Medulla oblongata (tissue), 1 donor: ENCODE results near the gene COL12A1.

Experiments
- DNase-seq: peaks from one replicate; pipeline ENCODE4 v3.0.0-alpha.2; 2015; ENCODE audit errors: extremely low spot score

The COL12A1 gene

DNA sequence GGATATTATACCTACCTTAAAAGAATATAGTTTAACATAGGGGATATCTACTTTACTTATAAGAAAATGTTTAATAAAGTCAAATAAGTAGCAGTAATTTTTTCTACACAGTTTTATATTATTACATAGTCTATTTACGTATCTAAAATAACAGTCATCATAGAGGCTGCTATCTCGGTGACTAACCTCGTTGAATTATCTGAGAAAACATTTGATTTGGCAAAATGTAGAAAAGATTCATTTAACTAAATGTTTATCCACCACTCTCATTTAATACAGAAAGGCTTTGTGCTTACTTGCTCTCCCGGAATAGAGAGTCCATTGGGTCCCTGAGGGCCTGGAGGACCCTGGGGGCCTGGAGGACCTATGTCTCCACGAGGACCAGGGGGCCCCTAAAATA is 103.6 kb downstream of the COL12A1 start:
- no peak for DNase-seq

DNA sequence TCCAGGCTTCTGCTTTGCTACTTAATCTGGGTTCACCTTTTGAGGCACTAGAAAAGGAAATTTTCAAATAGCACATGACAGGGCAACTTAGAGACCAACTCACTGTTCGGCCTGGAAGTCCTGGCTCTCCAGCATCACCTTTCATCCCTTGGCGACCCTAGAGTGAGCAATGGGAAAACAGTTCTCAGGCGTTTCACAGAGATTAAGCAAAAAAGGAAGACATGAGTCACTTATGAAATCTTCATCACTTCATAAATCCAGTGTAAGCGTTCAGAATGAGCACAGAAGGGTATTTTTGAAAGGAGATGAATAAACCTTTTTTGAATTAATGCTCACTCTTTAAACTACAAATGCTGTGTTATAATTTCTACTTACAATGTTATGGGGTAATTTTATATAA is 104.0 kb downstream of the COL12A1 start:
- no peak for DNase-seq

DNA sequence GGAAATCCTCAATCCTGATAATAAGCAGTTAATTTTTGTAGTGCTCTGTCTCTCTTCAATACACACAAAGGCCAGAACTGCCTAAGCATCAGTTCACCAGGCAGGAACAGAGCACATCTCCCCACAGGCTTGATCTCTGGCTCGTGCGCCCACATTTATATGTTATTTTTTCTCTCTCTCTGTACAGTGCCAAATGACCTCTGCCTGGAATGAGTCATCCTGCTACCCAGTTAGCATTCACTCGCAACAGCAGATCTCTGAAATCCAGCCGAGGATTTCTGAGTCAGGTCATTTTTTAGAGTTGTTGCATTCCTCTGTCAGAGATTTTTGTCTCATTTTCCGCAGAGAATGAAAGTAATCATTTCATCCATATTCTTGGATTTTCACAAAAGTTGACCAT is 107.1 kb downstream of the COL12A1 start:
- DNase-seq = peak; percentile 9

DNA sequence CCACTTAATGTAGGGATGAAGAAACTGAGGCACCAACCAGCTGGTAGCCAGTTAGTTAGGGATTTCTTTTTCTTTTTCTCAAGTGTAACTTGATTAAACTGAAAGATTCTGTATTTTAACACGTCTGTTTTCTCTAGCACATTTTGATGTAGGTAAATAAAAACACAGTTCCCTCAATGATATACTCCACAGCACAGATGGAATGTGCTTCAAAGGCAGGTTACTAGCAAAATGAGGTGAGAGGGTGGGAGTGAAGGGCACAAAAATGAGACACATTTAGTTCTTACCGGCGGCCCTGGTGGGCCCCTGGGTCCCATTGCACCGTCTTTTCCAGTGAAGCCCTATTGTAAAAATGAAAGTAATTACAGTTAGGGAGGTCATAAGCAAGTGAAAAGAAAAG is 108.9 kb downstream of the COL12A1 start:
- DNase-seq = no peak

DNA sequence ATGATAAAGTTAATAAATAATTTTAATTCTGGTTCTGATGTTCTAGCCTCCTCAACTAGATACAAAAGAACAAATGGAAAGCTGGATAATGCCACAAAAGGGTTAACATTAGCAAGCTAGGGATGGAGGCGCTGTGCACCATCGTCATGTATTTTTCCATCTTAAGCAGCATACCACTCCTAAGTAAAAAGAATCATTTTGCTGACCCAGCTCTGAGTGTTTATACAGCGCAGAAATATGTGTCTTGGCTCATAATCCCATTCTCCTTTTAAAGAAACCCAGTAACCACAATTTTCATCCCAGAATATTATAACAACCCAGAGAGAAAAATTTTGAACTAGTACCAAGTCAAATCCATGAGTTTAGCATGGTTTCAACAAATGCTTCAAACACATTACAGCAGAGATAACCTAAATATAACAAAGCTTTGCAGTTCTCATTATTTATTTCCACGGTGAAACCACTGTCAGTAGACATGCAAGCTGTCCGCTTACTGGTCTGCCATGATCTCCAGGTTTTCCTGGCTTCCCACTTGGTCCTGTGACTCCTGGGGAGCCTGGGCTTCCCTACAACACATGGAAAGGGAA is 111.1 kb downstream of the COL12A1 start:
- no peak for DNase-seq

DNA sequence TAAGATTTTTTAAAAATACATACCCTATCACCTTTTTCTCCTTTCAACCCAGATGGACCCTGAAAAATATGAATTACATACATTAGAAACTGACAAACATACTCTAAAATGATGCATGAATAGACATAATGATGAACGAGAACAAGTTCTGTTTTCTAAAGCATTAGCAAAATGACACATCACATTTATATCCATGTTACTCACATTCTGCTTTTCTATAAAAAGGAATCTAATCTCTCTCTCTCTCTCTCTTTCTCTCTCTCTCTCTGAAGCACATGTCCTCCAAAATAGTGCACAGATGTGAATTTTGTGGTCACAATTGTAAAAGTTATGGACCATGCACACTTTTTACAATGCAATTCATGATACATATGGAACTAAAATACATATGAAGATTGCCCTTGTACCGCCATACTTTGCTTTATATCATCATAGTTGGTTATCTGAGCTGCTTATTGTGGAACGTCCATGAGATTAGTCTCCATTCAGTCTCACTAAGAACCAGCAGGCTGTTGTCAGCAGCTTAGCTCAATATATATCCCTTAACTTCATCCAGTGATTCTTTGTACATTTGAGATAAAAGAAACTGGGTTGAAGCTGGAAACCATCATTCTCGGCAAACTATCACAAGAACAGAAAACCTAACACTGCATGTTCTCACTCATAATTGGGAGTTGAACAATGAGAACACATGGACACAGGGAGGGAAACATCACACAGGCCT is 114.2 kb downstream of the COL12A1 start:
- DNase-seq = no peak

DNA sequence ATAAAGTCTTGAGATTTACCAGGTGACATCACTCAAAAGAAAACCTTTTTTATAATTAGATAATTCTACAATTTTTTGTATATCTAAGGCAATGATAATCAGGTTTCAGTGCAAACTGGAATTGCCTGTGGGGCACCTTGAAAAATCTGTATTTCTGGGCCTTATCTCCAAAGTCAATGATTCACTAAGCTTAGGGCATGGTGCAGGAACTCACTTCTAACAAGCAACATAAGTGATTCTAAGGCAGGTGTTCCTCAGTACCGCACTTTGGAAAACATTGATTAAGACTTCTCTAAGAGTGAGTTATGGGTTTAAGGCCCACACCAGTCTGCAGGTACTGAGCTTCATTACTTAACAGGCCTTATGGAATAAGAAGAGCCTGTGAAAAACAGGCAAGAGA is 115.3 kb downstream of the COL12A1 start:
- DNase-seq = no peak

DNA sequence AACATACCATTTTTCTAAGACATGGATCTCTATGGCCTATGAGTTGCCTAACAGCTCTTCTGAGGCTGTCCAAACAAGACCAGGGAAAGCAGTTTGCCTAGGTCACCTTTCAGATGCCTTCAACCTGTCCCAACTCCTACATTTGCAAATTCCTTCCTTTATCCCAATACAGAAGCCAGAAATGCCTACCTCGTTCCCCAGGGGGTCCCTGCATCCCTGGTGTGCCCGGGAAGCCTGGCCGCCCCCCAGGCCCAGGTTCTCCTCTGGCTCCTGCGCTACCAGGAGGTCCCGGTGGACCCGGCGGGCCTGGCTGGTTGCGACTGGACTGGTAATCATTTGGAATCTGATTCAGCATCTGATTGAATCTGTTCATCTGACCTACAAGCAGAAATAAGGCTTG is 115.9 kb downstream of the COL12A1 start:
- no peak for DNase-seq

DNA sequence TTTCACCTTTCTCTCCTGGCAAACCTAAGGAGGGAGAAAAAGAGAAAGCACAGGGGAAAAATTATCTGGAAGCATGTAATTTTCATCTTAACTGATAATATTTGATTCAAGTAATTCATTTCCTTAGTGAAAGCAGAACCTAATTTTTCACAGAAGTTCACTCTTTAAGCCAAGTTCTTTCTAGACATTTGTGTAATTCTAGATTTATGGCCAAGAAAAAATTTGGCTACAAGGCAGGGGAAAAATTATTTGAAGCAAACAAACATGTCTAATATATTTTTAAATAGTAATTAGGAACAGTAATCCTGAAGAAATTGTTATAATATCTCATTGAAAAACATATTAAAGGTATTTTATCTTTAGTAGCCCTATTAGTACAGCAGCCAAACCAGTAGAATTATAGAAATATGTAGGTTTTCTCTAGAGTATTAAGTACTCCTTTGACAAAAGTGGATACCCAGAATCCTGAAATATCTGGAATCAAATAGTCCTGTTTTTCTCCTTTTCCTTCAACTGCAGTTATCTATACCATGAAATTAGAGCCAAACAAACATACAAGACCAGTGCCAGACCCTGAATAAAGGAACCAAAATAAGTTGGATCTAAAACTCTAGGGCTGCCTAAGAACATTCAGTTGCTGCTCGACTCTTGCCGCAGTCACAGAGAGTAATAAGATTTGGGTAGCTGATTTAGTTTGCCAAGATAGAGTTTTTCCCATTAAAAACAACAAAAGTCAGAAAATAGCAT is 116.5 kb downstream of the COL12A1 start:
- DNase-seq = no peak

DNA sequence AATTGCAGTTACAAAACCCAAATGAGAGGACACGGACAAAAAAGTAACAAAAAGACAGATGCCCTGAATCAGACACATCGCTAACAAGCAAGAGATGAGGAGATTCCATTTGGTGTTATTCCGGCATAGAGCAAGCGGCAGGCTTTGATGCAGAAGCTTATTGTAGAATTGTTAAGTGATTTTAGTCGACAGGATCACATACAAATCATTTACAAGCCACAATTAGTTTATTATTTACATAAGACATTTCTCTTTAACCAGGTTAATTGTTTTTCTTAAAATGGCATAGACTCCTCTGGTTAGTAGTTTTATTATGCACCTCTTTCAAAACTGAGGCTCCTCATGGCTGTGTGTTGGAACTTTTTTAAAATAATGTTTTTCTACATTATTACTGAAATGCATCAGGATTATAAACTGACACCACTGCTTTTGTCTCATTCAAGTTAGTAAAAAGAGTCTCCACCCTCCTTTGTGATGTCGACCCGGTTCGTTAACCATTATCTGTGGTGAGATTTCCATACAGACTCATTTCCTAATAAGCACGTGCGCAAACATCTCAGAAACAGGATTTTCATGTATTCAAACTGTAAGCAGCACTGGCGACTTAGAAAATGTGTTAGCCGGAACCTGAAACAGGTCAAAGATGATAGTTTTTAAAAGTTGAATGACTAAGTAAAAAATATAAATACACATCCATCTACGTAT is 119.8 kb downstream of the COL12A1 start:
- DNase-seq = no peak

DNA sequence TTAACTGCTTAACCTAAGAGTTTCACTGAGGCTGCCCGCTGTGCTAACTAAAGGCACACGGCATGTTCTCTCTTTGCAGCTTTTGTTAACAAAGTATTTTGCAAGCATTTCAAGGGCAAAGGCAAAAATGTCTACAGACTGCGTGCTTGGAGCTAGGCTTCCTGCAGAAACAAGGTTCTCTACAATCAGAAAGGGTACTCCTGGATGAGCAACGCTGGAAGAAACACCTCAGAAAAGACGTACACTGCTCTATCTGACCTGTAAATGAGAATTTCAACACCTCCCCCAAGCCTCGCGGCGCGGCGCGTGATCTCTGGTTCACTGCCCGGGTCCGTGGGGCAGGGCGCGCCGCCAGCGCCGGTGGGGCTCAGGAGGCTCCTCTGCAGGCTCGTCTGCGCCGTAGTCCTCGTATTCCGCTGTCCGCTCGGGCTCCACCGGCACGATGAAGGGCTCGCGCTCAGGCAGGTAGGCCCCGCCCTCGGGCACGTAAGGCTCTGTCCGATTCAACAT is 120.9 kb downstream of the COL12A1 start:
- DNase-seq = no peak

DNA sequence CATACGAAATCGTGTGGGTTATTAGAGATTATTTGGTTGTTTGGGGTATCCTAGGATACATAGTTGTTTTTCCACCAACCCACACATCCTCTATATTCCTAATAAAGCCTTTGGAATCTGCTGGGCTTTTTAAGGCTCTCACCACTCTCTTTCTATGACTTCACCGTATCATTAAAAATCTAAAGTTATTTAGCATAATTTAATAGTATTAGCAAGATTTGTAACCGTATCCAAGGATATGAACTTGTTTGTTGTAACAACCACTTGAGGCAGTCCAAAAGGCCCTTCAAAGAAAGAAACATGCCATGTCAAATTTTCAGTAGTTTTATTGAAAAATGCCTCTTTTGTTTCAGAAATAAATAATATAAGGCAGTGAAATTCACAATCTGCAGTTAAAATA is 121.8 kb downstream of the COL12A1 start:
- no peak for DNase-seq

DNA sequence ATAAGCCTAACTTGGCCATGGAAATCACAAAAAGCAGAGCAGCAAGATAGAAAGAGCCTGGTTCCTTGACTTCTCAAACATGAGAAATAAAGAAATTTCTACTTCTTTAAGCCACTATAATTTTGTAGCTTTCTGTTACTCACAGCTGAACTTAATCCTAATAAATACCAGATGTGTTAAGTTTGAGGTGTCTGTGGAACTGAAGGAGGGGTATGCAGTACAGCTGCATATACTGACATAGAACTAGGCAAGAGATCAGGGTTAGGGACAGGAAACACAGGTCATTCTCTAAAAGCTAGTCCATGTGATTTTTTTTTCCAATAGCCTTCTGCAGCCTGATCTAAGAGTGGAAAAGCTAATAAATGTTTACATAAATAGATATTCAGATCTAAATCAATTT is 123.9 kb downstream of the COL12A1 start:
- no peak for DNase-seq

DNA sequence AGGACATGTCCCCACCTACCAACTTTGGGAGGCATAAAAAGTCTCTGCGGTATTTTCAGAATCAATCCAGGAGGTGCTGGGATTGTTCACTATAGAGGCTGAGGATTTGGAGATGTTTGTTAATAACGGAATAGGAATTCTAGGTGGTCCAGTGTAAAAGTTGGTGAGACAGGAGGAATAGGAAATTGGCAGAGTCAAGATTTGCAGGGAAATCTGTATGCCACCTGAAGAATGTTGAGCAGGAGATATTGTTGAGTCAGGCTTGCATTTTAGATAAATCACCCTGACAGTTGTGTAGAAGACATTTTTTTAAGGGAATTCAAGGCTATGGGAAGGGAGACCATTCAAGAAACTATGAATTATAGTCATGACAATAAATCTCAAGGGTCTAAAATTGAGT is 124.8 kb downstream of the COL12A1 start:
- DNase-seq = no peak

DNA sequence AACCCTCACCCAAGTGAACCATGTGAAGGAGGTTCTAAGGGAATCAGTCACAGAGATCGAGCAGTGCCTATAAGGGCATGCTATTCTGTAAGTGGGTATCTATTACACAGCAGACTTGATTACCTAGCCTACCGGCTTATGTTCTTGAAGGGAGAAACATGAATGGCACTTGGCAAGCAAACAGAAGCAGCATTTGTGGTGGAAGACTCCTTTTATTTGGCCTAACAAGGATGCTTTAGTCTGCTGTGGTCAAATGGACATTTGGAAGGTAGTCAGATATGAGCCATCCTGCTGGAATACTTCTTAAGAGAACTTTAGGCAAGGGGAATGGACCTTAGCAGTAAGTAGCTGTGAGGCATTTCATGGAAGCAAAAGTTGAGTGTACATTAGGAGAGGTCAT is 126.3 kb downstream of the COL12A1 start:
- DNase-seq = no peak

DNA sequence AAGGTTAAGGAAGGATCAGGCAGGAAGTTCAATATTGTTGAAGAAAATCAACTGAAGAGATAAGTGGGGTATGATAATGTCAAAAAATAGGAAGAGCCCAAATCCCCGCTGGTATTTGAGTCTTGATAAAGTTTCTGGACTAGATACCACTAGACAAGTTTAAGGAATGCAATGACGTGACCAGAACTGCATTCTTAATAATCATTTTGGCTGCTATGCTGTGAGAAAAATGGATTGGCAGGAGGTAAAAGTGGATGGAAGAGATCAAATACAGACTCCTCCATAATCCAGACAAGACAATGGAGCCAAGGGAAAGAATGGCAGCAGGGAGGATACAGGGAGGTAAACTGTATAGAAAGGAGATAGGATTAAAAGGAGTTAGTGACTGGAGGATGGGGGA is 128.2 kb downstream of the COL12A1 start:
- DNase-seq = no peak

DNA sequence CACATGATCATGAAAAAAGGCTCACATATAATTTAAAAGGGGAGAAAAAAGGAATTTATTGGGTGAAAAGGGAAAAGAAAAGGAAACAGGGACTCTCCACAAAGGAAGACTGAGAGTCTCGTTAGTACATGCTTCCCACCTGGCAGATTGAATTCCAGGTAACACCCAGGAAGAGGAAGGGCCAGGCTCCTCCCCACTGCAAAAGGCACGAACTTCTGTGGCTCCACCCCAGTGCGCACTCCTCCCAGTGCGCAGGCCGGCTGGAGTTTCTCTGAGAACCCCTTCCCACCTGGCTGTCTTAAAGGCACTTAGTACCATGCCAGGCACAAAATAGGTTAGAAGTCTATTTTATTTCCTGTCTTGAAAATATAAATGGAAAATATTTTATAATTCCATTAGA is 129.8 kb downstream of the COL12A1 start:
- DNase-seq = no peak

DNA sequence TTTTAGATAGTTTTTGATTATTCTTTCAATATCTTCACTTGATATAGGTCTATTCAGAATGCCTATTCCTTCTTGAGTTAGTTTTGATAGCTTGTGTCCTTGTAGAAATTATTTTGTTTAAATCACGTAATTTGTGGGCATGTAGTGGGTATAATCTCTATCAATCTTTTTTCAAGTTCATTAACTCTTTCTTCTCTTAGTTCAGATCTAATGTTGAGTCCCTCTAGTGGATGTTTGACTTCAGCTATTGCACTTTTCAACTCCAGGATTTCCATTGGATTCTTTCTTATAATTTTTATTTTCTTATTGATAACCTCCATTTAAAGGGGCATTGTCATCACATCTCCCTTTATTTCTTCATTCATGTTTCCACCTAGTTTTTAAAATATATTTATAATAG is 135.6 kb downstream of the COL12A1 start:
- DNase-seq = no peak

DNA sequence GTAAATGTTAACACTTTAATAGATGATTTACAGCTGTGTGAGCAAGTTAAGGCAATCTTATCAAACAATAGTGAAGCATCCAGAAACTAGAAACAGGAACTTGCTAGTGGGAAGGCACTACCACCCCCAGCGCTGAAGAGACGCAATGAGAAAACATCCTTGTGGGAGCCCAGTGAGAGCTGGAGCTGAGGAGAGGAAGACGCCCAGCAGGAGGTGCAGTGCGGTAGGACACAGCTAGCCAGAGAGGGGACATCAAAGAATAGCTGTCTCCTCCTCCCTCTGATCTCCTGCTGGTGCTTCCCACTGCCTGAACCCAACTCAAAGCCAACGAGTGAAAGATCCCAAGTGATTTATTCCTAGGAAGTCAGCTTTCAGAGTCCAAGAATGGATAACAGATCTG is 140.3 kb downstream of the COL12A1 start:
- DNase-seq = no peak

DNA sequence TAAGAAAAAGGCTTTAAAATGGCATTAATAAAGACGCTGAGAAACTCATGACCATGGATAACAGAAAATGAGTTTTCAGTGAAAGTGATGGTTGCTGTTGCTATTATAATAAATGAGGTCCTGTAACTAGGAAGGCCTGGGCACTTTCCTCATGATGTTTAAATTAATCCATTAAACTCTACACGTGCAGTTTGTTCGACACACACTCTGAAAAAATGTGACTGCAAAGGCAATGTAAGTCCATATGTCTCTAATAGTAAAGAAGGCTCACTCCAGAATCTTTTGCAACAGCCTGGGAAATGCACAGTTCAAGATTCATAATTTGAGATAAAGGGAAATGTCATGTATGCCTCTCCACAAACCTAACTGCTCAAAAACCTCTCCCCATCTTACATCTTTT is 153.4 kb downstream of the COL12A1 start:
- DNase-seq = no peak

DNA sequence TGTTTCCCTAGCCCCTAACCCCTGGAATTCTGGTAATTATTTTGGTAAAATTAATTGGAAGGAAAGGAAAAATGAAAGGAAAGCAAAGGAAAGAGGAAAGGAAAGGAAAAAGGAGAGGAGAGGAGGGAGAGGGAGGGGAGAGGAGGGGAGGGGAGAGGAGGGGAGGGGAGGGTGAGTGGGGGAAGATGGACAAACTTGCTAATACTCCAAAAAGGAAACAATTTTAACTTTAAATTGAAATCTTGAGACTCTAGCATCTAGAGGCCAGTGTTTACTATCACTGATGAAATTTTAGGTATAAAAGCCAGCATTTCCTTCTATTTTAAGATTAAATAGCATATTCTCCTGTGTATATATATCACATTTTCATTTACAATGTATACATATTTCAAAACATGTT is 156.5 kb downstream of the COL12A1 start:
- DNase-seq = no peak

DNA sequence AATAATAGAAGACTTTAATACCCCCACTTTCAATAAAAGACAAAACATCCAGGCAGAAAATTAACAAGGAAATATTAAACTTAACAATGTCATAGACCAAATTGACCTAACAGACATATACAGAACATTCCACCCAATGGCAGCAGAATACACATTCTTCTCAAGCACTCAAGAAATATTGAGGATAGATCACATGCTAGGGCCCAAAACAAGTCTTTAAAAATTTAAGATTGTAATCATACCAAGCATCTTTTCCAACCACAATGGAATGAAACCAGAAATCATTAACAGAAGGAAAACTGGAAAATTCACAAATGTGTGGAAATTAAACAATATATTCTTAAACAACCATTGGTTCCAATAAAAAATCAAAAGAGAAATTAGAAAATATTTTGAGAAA is 161.0 kb downstream of the COL12A1 start:
- no peak for DNase-seq
